Measurements from ENCODE around the gene MGAT4A. TPM values are rescaled to one million over a fixed set of nuclear protein-coding genes. Genes with fewer than 3 reads are reported as not detected.

Gene MGAT4A
- total RNA-seq, 3 donors from 2014 or later = 73.8 to 158 (median 138) TPM

- ATAC-seq (no peak), DNase-seq (peak in 1 of 3 donors; percentile 16)
- intact Hi-C loops (cut with DNase I, micrococcal nuclease) = no loop called here
- no peaks in the 10 kb centered on the region for H3K36me3 ChIP-seq (ENCODE audit: low read depth)
- H3K9me3 ChIP-seq = no peaks in the 10 kb centered on the region
- peaks cover 9% of the 10 kb centered on the region for H3K4me1 ChIP-seq (ENCODE audit: low read depth)
- no peak for TF ChIP-seq CTCF (IDR thresholded peaks at IDR 0.05)
- H3K4me3 ChIP-seq = no peak overlapping the region
These were observed 145.5 kb downstream of the MGAT4A start for GRCh38 chr2:98585386-98585785.

- DNase-seq = peak in 2 of 3 donors; percentile 44 to 55
- Histone ChIP-seq H3K9me3 (no peaks in the 10 kb centered on the region), H3K4me3 (no peak overlapping the region), H3K36me3 (ENCODE audit: low read depth) (no peaks in the 10 kb centered on the region), H3K4me1 (ENCODE audit: low read depth) (peaks cover 9% of the 10 kb centered on the region)
- intact Hi-C loops (cut with DNase I, micrococcal nuclease) = no loop called here
- no peak for TF ChIP-seq CTCF (IDR thresholded peaks at IDR 0.05)
- ATAC-seq = peak; percentile 98
These were observed 146.9 kb downstream of the MGAT4A start for GRCh38 chr2:98583816-98584618.

GRCh38 chr2:98583276-98583675, 147.7 kb downstream of the MGAT4A start:
- DNase-seq (peak in 1 of 3 donors; percentile 12), ATAC-seq (no peak)
- Histone ChIP-seq H3K4me3 (no peak overlapping the region), H3K9me3 (no peaks in the 10 kb centered on the region), H3K36me3 (ENCODE audit: low read depth) (no peaks in the 10 kb centered on the region), H3K4me1 (ENCODE audit: low read depth) (peaks cover 9% of the 10 kb centered on the region)
- no peak for TF ChIP-seq CTCF (IDR thresholded peaks at IDR 0.05)
- intact Hi-C loops (cut with DNase I, micrococcal nuclease) = no loop called here

- TF ChIP-seq CTCF (IDR thresholded peaks at IDR 0.05) = no peak
- Histone ChIP-seq H3K4me1 (ENCODE audit: low read depth) (peaks cover 9% of the 10 kb centered on the region), H3K4me3 (no peak overlapping the region), H3K36me3 (ENCODE audit: low read depth) (no peaks in the 10 kb centered on the region), H3K9me3 (no peaks in the 10 kb centered on the region)
- ATAC-seq (no peak), DNase-seq (no peak)
- intact Hi-C loops (cut with DNase I, micrococcal nuclease) = no loop called here
These were observed 148.4 kb downstream of the MGAT4A start for GRCh38 chr2:98582523-98582922.

- DNase-seq = no peak
- intact Hi-C loops (cut with DNase I, micrococcal nuclease) = no loop called here
- no peaks in the 10 kb centered on the region for H3K36me3 ChIP-seq (ENCODE audit: low read depth)
- peaks cover 9% of the 10 kb centered on the region for H3K4me1 ChIP-seq (ENCODE audit: low read depth)
- no peak overlapping the region for H3K4me3 ChIP-seq
- H3K9me3 ChIP-seq = no peaks in the 10 kb centered on the region
- no peak for TF ChIP-seq CTCF (IDR thresholded peaks at IDR 0.05)
- no peak for ATAC-seq
These were observed 150.2 kb downstream of the MGAT4A start for GRCh38 chr2:98580656-98581284.
